ENCODE data around the gene ZNF512B. TPM values are rescaled to one million over a fixed set of nuclear protein-coding genes. Genes with fewer than 3 reads are reported as not detected.

Gene ZNF512B
- polyA plus RNA-seq, 2 of the 4 experiments (the other 2 are of a cell fraction) = 2.1 to 16.8 TPM

GRCh38 chr20:63980806-63981728, 11.3 kb upstream of the ZNF512B start, which contains the start of gene PRPF6 (continued):
- no peak for TF ChIP-seq CBX2 (IDR thresholded peaks at IDR 0.05; ENCODE audit: borderline replicate concordance, low read depth)
- TF ChIP-seq, protein P1, sequence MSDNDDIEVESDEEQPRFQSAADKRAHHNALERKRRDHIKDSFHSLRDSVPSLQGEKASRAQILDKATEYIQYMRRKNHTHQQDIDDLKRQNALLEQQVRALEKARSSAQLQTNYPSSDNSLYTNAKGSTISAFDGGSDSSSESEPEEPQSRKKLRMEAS (IDR thresholded peaks at IDR 0.05) = peak; percentile 99
- no peak for TF ChIP-seq GATA3 (IDR thresholded peaks at IDR 0.05; ENCODE audit: borderline replicate concordance)
- TF ChIP-seq PHF8 (IDR thresholded peaks at IDR 0.05; ENCODE audit: borderline replicate concordance, low read depth) = peak; percentile 95
- TF ChIP-seq RFX5 (IDR thresholded peaks at IDR 0.05) = no peak
- TF ChIP-seq, protein P2, sequence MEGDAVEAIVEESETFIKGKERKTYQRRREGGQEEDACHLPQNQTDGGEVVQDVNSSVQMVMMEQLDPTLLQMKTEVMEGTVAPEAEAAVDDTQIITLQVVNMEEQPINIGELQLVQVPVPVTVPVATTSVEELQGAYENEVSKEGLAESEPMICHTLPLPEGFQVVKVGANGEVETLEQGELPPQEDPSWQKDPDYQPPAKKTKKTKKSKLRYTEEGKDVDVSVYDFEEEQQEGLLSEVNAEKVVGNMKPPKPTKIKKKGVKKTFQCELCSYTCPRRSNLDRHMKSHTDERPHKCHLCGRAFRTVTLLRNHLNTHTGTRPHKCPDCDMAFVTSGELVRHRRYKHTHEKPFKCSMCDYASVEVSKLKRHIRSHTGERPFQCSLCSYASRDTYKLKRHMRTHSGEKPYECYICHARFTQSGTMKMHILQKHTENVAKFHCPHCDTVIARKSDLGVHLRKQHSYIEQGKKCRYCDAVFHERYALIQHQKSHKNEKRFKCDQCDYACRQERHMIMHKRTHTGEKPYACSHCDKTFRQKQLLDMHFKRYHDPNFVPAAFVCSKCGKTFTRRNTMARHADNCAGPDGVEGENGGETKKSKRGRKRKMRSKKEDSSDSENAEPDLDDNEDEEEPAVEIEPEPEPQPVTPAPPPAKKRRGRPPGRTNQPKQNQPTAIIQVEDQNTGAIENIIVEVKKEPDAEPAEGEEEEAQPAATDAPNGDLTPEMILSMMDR (IDR thresholded peaks at IDR 0.05) = peak; percentile 86
- TF ChIP-seq RAD21 (conservative IDR thresholded peaks at IDR 0.05 in 1 of 2, IDR thresholded peaks at IDR 0.05 in 1 of 2) = peak; percentile 30 to 51; a peak in 4 of 5 replicates
- TF ChIP-seq ESRRA (IDR thresholded peaks at IDR 0.05; ENCODE audit: borderline replicate concordance, low read length) = no peak
- no peak for TF ChIP-seq RCOR1 (IDR thresholded peaks at IDR 0.05; ENCODE audit: low read depth, low read length)
- no peak for TF ChIP-seq NR3C1 (IDR thresholded peaks at IDR 0.05)
- no peak for TF ChIP-seq ZNF302 (CRISPR knock-in tag; IDR thresholded peaks at IDR 0.05)
- TF ChIP-seq POLR2AphosphoS2 (conservative IDR thresholded peaks at IDR 0.05; ENCODE audit: low read length) = no peak
- TF ChIP-seq, protein P3, sequence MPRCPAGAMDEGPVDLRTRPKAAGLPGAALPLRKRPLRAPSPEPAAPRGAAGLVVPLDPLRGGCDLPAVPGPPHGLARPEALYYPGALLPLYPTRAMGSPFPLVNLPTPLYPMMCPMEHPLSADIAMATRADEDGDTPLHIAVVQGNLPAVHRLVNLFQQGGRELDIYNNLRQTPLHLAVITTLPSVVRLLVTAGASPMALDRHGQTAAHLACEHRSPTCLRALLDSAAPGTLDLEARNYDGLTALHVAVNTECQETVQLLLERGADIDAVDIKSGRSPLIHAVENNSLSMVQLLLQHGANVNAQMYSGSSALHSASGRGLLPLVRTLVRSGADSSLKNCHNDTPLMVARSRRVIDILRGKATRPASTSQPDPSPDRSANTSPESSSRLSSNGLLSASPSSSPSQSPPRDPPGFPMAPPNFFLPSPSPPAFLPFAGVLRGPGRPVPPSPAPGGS (IDR thresholded peaks at IDR 0.05) = peak; percentile 77; the same call in 1 of the 3 replicates
- TF ChIP-seq, protein P4, sequence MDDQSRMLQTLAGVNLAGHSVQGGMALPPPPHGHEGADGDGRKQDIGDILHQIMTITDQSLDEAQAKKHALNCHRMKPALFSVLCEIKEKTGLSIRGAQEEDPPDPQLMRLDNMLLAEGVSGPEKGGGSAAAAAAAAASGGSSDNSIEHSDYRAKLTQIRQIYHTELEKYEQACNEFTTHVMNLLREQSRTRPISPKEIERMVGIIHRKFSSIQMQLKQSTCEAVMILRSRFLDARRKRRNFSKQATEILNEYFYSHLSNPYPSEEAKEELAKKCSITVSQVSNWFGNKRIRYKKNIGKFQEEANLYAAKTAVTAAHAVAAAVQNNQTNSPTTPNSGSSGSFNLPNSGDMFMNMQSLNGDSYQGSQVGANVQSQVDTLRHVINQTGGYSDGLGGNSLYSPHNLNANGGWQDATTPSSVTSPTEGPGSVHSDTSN (IDR thresholded peaks at IDR 0.05) = no peak
- no peak for TF ChIP-seq CHD2 (IDR thresholded peaks at IDR 0.05; ENCODE audit: low read length, partially characterized antibody)
- TF ChIP-seq, protein P5, sequence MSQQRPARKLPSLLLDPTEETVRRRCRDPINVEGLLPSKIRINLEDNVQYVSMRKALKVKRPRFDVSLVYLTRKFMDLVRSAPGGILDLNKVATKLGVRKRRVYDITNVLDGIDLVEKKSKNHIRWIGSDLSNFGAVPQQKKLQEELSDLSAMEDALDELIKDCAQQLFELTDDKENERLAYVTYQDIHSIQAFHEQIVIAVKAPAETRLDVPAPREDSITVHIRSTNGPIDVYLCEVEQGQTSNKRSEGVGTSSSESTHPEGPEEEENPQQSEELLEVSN (IDR thresholded peaks at IDR 0.05; ENCODE audit: borderline replicate concordance, low read depth) = peak; percentile 75; the same call in 1 of the 2 replicates
- TF ChIP-seq BHLHE40 (IDR thresholded peaks at IDR 0.05; ENCODE audit: low read depth, low read length) = no peak
- no peak for TF ChIP-seq NFE2L2 (conservative IDR thresholded peaks at IDR 0.05; ENCODE audit: low read length)
- no peak for TF ChIP-seq MAFK (IDR thresholded peaks at IDR 0.05; ENCODE audit: partially characterized antibody)
- TF ChIP-seq ELK1 (IDR thresholded peaks at IDR 0.05; ENCODE audit: low read depth, low read length) = no peak
- no peak for TF ChIP-seq EHF (CRISPR knock-in tag; IDR thresholded peaks at IDR 0.05)
- TF ChIP-seq HOXB13 (CRISPR knock-in tag; IDR thresholded peaks at IDR 0.05; ENCODE audit: low read depth) = no peak
- no peak for TF ChIP-seq HOXA7 (CRISPR knock-in tag; IDR thresholded peaks at IDR 0.05)
- no peak for TF ChIP-seq RNF2 (IDR thresholded peaks at IDR 0.05; ENCODE audit: borderline replicate concordance, low read depth)
- no peak for TF ChIP-seq KDM1A (IDR thresholded peaks at IDR 0.05; ENCODE audit: low read depth)
- no peak for TF ChIP-seq EP300 (IDR thresholded peaks at IDR 0.05)
- no peak for TF ChIP-seq ATOH8 (CRISPR knock-in tag; IDR thresholded peaks at IDR 0.05; ENCODE audit: low read depth)
- TF ChIP-seq FOSB (CRISPR knock-in tag; IDR thresholded peaks at IDR 0.05) = no peak
- no peak for TF ChIP-seq FOSL2 (IDR thresholded peaks at IDR 0.05)
- TF ChIP-seq FOSL2 (CRISPR knock-in tag; IDR thresholded peaks at IDR 0.05) = no peak
- no peak for TF ChIP-seq FOXS1 (CRISPR knock-in tag; IDR thresholded peaks at IDR 0.05)
- no peak for TF ChIP-seq NPAS2 (CRISPR knock-in tag; IDR thresholded peaks at IDR 0.05; ENCODE audit: borderline replicate concordance)

All from A549 (cell line).